ENCODE data around the gene SPINT1.

GRCh38 chr15:40893019-40893670 is 49.3 kb downstream of the SPINT1 start:
- TF ChIP-seq POLR2A (IDR thresholded peaks at IDR 0.05; ENCODE audit: low read depth, low read length) (no peak), POLR2AphosphoS5 (IDR thresholded peaks at IDR 0.05; ENCODE audit: low read depth, low read length) (no peak)

All from GM12892 (cell line).